PC-3 (cell line): ENCODE results near the gene HNF4A. TPM values are rescaled to one million over a fixed set of nuclear protein-coding genes. Genes with fewer than 3 reads are reported as not detected.
A peak's percentile ranks its signal among the peaks of the same experiment; 100 is the strongest.

ENCODE experiments used
- ATAC-seq: fragments of 200-7000 bp; cut with Tn5 transposase; 2 replicates; pipeline ENCODE4 v1.9.1; 2020; ENCODE audit warnings: mild to moderate bottlenecking, moderate library complexity
- BruUV-seq: library from RNA; stranded (reverse); fragments of 400-500 nt; replicated peaks from 2 replicates; lab custom pipeline; 2021; lab: Mats Ljungman, UMichigan
- CTCF ChIA-PET: fragments of 300-600 bp; sonication (Branson Sonifier 250); formaldehyde crosslinking; loops from one replicate; lab custom pipeline; 2022; ENCODE audit warnings: antibody characterized with exemption; lab: Charles Lee
- POLR2A ChIA-PET: fragments of 300-600 bp; sonication (Branson Sonifier 250); formaldehyde crosslinking; loops from one replicate; lab custom pipeline; 2022; ENCODE audit warnings: antibody characterized with exemption; ENCODE audit not compliant: unreplicated experiment; lab: Charles Lee
- DNase-seq: peaks from one replicate; pipeline ENCODE4 v3.0.0-alpha.2; 2015
- H2AFZ ChIP-seq: fragments of 300-600 bp; sonication (generic); 2 replicates; pipeline ENCODE4 v1.6.0; 2016; ENCODE audit warnings: antibody characterized with exemption, low read length
- H3F3A ChIP-seq: fragments of 300-600 bp; sonication (generic); one replicate; pipeline ENCODE4 v1.6.0; 2017; ENCODE audit warnings: antibody characterized with exemption, low read length, control low read depth, mild to moderate bottlenecking; ENCODE audit not compliant: unreplicated experiment
- H3K27ac ChIP-seq: fragments of 300-600 bp; sonication (generic); 2 replicates; pipeline ENCODE4 v1.5.1; 2016; ENCODE audit warnings: mild to moderate bottlenecking, low read length
- H3K27me3 ChIP-seq: fragments of 300-600 bp; sonication (generic); 2 replicates; pipeline ENCODE4 v1.6.1; 2016; ENCODE audit warnings: low read length, mixed read lengths
- H3K36me3 ChIP-seq: fragments of 300-600 bp; sonication (generic); 2 replicates; pipeline ENCODE4 v1.6.1; 2016; ENCODE audit warnings: low read depth, mixed run types, low read length, mixed read lengths
- H3K4me1 ChIP-seq: fragments of 300-600 bp; sonication (generic); 2 replicates; pipeline ENCODE4 v1.5.1; 2016; ENCODE audit warnings: low read length; ENCODE audit not compliant: insufficient read depth
- H3K4me2 ChIP-seq: fragments of 300-600 bp; sonication (generic); 2 replicates; pipeline ENCODE4 v1.6.0; 2016; ENCODE audit warnings: low read length
- H3K4me3 ChIP-seq: fragments of 300-600 bp; sonication (generic); 2 replicates; pipeline ENCODE4 v1.5.1; 2016; ENCODE audit warnings: mild to moderate bottlenecking, low read length, mixed read lengths
- H3K79me2 ChIP-seq: fragments of 300-600 bp; sonication (generic); 2 replicates; pipeline ENCODE4 v1.6.1; 2017; ENCODE audit warnings: low read length, mixed read lengths
- H3K9ac ChIP-seq: fragments of 300-600 bp; sonication (generic); 2 replicates; pipeline ENCODE4 v1.6.0; 2016; ENCODE audit warnings: mild to moderate bottlenecking, low read length
- H3K9me2 ChIP-seq: fragments of 300-600 bp; sonication (generic); replicated peaks from 2 replicates; pipeline ENCODE4 v1.6.1; 2016; ENCODE audit warnings: mixed run types, low read length, mixed read lengths
- H3K9me3 ChIP-seq: fragments of 300-600 bp; sonication (generic); 2 replicates; pipeline ENCODE4 v1.6.1; 2016; ENCODE audit warnings: low read length, mixed read lengths
- H4K20me1 ChIP-seq: fragments of 300-600 bp; sonication (generic); 2 replicates; pipeline ENCODE4 v1.6.1; 2016; ENCODE audit warnings: low read length, mixed read lengths
- CTCF ChIP-seq: fragments of 300-600 bp; sonication (generic); conservative IDR thresholded peaks from 2 replicates; pipeline ENCODE4 v1.5.1; 2017; ENCODE audit warnings: antibody characterized with exemption, low read depth, mild to moderate bottlenecking, low read length
- EZH2 ChIP-seq: fragments of 300-600 bp; sonication (generic); IDR thresholded peaks from one replicate; pipeline ENCODE4 v1.6.1; 2017; ENCODE audit warnings: antibody characterized with exemption, mild to moderate bottlenecking, low read length; ENCODE audit not compliant: unreplicated experiment
- EZH2phosphoT487 ChIP-seq: fragments of 300-600 bp; sonication (generic); IDR thresholded peaks from 2 replicates; pipeline ENCODE4 v1.6.1; 2018; ENCODE audit warnings: mild to moderate bottlenecking, antibody characterized with exemption, low read length, borderline replicate concordance
- intact Hi-C: fragments of 100-400 bp; cut with micrococcal nuclease; formaldehyde crosslinking; loops from 2 replicates; pipeline ENCODE4 v1.9.0; 2023
- total RNA-seq: library from RNA; depleted of rRNA; stranded (reverse); fragments of >200 nt; gene quantifications from 2 replicates; pipeline ENCODE4 v1.2.3, GENCODE V29; 2014

Gene HNF4A
- total RNA-seq, 1 experiment from 2014 or later = not detected

DNA sequence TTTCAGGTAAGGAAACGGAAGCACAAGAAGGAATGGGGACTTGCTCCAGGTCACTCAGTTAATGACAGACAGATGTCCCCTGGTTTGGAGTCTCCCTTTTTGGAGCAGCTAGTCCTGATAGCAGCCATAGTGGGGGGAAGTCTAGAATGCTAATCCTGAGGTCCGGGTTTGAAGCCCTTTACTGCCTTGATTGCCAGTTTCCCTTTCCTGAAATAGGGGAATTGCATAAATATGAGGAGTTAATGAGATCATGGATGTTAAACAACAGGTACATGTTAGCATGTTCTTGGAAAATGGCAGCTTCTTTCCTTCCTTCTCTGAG is 119.8 kb downstream of the HNF4A start:
- no peaks in the 10 kb centered on the region for H3K9me3 ChIP-seq
- TSS peak; percentile 79 for BruUV-seq
- peak overlapping the region; percentile 77 for H3K4me3 ChIP-seq
- no peaks in the 10 kb centered on the region for H4K20me1 ChIP-seq
- intact Hi-C loops = loop anchor here (1.0 to 5.0 kb wide), 2 partner anchors 47 to 135 kb away; partner anchors contain the start of gene SERINC3
- H3K4me2 ChIP-seq = peak overlapping the region; percentile 84
- peak overlapping the region; percentile 2 for H3K27ac ChIP-seq
- POLR2A ChIA-PET = interaction anchor here (0.6 to 1.3 kb wide), 3 partner anchors 18 to 46 kb away, joined by 3 to 8 read pairs (median 5); partner anchors contain the start of gene SERINC3
- peak overlapping the region; percentile 89 for H3K9ac ChIP-seq
- no peaks in the 10 kb centered on the region for H3K9me2 ChIP-seq
- no peak for DNase-seq
- no peak for TF ChIP-seq CTCF
- no peak for TF ChIP-seq EZH2
- TF ChIP-seq EZH2phosphoT487 = no peak
- peaks cover 20% of the 10 kb centered on the region for H3K4me1 ChIP-seq
- CTCF ChIA-PET = interaction anchor here (0.6 kb wide), 2 partner anchors 55 to 135 kb away, joined by 4 read pairs; no protein-coding TSS in a partner anchor
- no peak for ATAC-seq
- peaks cover 23% of the 10 kb centered on the region for H3K79me2 ChIP-seq
- no peaks in the 10 kb centered on the region for H3F3A ChIP-seq
- H3K27me3 ChIP-seq = no peaks in the 10 kb centered on the region
- H2AFZ ChIP-seq = peak overlapping the region; percentile 73
- peaks cover 2% of the 10 kb centered on the region; the same call in 1 of the 2 replicates for H3K36me3 ChIP-seq

DNA sequence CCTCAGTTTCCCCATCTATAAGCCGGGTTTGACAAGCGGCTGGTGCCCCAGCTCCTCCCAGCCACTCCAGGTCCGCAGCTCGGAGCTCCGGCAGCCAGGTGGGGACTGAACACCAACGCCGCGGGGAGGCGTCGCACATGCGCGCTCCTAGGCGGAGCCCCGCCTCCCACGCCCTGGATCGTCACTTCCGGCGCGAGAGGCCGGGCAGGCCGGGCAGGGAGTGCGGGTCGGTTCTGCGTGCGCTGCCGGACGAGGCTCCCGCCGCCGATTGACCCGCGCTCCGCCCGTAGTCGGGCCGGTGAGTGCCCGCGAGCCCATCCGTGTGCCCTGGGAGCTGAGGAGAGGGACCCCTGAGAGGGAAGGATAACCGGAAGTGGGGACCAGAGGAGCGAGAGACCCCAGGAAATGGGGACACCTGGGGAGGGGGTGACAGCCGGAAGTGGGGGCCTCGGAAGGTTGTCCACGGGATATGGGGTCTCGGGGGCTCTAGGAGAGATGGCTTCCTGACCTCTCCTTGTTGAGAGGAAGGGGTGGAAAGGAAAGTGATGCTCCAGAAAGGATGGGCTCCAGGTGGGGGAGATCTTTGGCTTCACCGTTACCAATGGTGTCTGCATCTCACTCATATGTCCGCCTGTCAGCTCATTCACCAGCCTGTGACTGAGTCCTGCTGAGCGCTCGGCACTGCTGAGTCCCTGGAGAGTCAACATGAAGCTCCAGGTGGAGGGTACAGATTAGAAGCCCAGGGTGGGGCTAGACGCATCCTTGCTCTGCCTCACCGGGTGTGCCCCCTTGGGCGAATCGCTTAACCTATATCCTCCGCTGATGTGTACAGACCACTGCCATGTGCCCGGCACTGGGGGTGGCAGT is 120.4 kb downstream of the HNF4A start, which contains the start of gene TTPAL:
Gene TTPAL, plus strand, starts transcription at position 181 of the 867 bp plus-strand sequence. CDS start 4,126 bp downstream, outside the sequence.
- Histone ChIP-seq H4K20me1 (no peaks in the 10 kb centered on the region), H3K9ac (peak within 1 kb of the TSS; percentile 89), H3K36me3 (peaks cover 7% of the 10 kb centered on the region; the same call in 1 of the 2 replicates), H3K27me3 (no peaks in the 10 kb centered on the region), H3K9me3 (no peaks in the 10 kb centered on the region), H3K4me3 (peak within 1 kb of the TSS; percentile 77), H2AFZ (peak within 1 kb of the TSS; percentile 73), H3K4me1 (peaks cover 20% of the 10 kb centered on the region), H3K27ac (peak within 1 kb of the TSS; percentile 48), H3K4me2 (peak within 1 kb of the TSS; percentile 84), H3K79me2 (peaks cover 23% of the 10 kb centered on the region), H3F3A (no peaks in the 10 kb centered on the region), H3K9me2 (no peaks in the 10 kb centered on the region)
- no peak for TF ChIP-seq EZH2
- TF ChIP-seq EZH2phosphoT487 = no peak
- TF ChIP-seq CTCF = peak; percentile 41; the same call in 1 of the 2 replicates
- BruUV-seq = TSS peak; percentile 73
- intact Hi-C loops = loop anchor here (1.0 to 5.0 kb wide), 2 partner anchors 46 to 134 kb away; partner anchors contain the start of gene SERINC3
- ChIA-PET POLR2A (interaction anchor here (0.6 to 1.3 kb wide), 3 partner anchors 18 to 46 kb away, joined by 3 to 8 read pairs (median 5); partner anchors contain the start of gene SERINC3), CTCF (interaction anchor here (0.6 kb wide), 2 partner anchors 54 to 134 kb away, joined by 4 read pairs; no protein-coding TSS in a partner anchor)
- DNase-seq = peak; percentile 97
- peak; percentile 92 for ATAC-seq
